Fibroblast of the conjunctiva (primary cell): ENCODE data around the gene GGNBP2.
"Not testable (repeated sequence)": the region's sequence is repeated elsewhere in the genome, so short reads cannot be mapped to it uniquely, and the experiment has no call there.

ENCODE experiments used
- DNase-seq: peaks from one replicate; pipeline ENCODE4 v3.0.0-alpha.2; 2010; ENCODE audit warnings: low read depth

The GGNBP2 gene

GRCh38 chr17:36602030-36602748 lies 57.5 kb downstream of the GGNBP2 start:
- no peak for DNase-seq

GRCh38 chr17:36602924-36603384 lies 58.2 kb downstream of the GGNBP2 start:
- DNase-seq, result peak; percentile 61

- not testable (repeated sequence) for DNase-seq
Measured at GRCh38 chr17:36605028-36605427, 60.3 kb downstream of the GGNBP2 start.

- DNase-seq, result no peak
Measured at GRCh38 chr17:36608280-36608679, 63.6 kb downstream of the GGNBP2 start.

- peak; percentile 52 for DNase-seq
Measured at GRCh38 chr17:36608794-36609497, 64.2 kb downstream of the GGNBP2 start.

- DNase-seq, result no peak
Measured at GRCh38 chr17:36609498-36609862, 64.8 kb downstream of the GGNBP2 start.

- no peak for DNase-seq
Measured at GRCh38 chr17:36610474-36610873, 65.8 kb downstream of the GGNBP2 start.

- DNase-seq, result peak; percentile 66
Measured at GRCh38 chr17:36611345-36612072, 66.8 kb downstream of the GGNBP2 start.

- DNase-seq, result no peak
Measured at GRCh38 chr17:36612323-36612722, 67.6 kb downstream of the GGNBP2 start.

GRCh38 chr17:36613155-36613554 lies 68.4 kb downstream of the GGNBP2 start:
- no peak for DNase-seq

DNA sequence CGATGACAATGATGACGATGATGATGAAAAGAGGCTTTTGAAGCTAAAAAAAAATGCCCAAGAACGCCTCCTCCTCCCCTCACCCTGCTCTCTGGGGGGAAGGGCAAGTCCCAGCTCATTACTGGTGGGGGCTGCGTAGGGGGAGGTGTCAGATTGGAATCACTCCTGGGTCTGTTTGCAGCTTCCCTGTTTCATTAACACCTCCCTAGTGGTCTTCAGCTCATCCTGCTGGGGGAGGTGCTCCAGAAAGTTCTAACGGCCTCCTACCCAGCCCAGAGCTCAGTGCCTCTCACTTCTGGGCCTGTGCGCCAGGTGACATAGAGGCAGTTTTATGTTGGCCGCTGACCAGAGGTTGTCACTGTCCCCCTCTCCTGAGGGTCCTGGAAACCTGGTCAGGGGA lies 69.4 kb downstream of the GGNBP2 start:
- no peak for DNase-seq

DNA sequence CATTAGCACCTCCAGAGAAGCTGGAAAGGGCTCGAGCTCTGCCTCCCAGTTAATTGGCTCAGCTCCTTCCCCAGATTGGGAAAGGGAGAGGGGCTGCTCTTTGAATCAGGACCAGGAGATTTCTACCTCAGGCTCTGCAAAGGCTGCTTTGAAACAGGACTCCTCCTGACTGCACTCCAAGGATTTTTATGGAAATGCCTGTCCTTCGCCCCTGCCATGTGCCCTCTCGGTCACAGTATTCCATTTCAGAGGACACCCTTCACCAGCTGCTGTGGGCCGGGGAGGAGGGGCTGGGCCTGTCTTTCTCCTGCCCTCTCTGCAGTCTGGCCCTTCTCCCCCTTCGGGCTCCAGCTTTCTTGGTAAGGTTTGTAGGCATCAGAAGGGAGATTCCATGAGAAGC lies 70.2 kb downstream of the GGNBP2 start:
- DNase-seq, result no peak

- no peak for DNase-seq
Measured at GRCh38 chr17:36616061-36617029, 71.6 kb downstream of the GGNBP2 start.

- no peak for DNase-seq
Measured at GRCh38 chr17:36617773-36618172, 73.1 kb downstream of the GGNBP2 start.

DNA sequence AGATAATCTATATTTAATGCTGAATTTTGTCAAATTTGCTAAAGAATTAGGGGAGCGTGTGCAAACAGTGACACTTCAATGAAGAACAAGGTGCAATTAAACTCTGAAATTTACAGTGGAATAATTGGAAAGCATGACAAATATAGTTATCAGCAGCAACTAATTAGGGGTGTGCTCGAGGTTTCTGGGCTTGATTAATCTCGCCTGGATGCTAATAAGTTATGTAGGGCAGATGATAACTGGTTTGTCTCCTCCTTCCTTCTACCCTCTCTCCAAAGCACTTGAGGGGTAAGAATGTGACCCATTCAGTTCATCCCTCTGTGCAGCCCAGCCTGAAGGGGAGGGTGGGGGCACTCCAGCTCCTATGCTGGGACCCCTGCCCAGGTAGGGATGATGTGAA lies 78.6 kb downstream of the GGNBP2 start:
- no peak for DNase-seq

GRCh38 chr17:36625188-36625587 lies 80.5 kb downstream of the GGNBP2 start:
- DNase-seq, result no peak

DNA sequence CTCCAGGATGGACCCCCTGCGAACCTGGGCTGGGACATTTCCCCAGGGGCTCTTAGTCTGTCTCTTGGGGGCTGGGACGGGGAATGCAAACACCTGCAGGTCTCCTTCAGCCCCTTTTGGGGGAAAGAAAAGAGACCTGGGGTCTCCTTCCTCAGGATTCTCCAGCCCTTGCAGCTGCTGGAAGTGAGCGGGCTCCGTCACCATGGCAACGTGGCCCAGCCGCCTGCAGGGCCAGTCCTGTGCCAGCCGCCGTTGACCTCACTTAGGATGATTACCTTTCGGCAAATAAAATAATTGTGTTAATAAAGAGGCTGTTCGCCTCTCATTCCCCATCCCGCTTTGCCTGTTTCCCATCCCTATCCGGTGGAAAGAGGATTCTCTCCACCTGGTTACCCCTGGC lies 82.4 kb downstream of the GGNBP2 start:
- no peak for DNase-seq

DNA sequence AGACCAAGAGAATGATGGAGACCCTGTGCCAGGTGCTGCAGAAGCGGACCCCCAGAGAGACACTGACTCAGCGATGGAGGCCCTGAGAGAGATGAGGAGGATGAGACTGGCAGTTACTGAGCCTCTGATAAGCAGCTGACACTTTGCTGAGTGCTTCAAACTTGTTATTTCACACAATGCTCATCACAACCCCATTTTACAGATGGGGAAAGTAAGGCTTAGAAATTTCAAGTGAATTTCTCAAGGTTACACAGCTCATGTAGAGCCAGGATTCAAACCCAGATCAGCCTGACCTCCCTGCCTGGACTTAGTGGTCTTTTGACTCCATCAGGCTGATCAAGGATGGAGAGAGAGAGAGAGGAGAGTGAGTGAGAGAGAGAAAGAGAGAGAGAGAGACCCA lies 83.9 kb downstream of the GGNBP2 start:
- DNase-seq, result no peak

GRCh38 chr17:36629252-36629847 lies 84.6 kb downstream of the GGNBP2 start:
- peak; percentile 50 for DNase-seq

DNA sequence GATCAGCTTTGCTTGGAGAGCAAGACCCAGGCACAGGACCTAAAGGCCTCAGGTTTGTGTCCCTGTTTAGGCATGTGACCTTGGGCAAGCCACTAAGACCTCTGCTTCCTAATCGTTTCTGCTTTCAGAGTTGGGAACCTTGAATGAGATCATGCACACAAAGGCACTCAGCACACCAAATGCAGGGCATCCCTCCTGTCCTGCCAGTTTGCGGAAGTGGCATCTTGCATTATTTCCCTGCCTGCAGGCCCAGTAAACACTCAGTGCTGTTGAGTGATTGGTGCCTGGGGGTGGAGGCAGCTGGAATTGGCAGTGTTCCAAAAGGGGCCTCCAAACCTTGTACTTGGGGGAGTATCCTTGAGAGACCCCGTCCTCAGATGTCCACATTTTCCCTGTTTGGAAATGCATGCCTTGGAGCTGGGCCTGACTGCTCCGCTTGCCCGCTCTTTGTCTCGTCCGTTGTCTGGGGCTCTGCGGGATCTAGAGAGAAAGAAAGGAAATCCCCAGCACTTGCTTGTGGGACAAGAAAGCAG lies 85.3 kb downstream of the GGNBP2 start:
- no peak for DNase-seq

GRCh38 chr17:36631022-36631421 lies 86.3 kb downstream of the GGNBP2 start:
- DNase-seq, result no peak
